ENCODE data around the gene IL21R. TPM values are rescaled to one million over a fixed set of nuclear protein-coding genes. Genes with fewer than 3 reads are reported as not detected.
"Not testable (repeated sequence)": the region's sequence is repeated elsewhere in the genome, so short reads cannot be mapped to it uniquely, and the experiment has no call there.

Gene IL21R
- total and polyA plus RNA-seq, 2 donors (not counting 1 experiment from before 2014, with no cell fraction given) = 28.5 to 32.1 TPM

DNA sequence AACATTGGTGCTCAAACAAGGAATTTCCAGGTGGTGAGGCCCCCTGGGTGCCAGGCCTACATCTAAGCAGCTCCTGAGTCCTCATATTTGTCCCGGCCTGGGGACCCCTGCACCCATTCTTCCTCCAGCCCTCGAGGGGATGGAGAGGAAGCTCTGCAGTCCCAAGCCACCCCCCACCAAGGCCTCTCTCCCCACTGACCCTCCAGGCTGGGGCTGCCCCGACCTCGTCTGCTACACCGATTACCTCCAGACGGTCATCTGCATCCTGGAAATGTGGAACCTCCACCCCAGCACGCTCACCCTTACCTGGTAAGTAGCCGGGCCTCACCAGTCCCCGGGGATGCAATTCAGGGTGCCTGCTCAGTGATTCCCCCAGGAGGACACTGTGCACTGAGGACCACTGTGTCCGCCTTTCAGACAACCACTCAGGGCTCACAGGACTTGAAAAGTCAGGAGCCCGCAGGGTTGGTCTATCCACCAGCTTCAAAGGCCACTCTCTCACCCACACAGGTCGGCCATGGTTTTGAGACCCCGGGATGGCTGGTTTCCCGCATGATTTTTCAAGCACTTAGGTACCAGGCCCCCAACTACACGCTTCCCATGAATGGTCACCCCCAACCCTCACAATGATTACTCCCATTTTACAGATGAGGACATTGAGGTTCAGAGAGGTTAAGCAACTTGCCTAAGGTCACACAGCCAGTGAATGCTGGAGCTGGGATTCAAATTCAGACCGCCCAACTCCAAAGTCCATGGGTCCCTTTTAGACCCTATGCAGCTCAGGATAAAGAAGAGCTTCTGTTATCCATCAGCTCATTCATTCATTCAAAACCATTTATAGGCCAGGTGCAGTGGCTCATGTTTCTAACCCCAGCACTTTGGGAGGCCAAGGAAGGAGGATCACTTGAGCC lies 32.4 kb downstream of the IL21R start:
- H3K4me1 Mint-ChIP-seq = peaks cover 39% of the 10 kb centered on the region

DNA sequence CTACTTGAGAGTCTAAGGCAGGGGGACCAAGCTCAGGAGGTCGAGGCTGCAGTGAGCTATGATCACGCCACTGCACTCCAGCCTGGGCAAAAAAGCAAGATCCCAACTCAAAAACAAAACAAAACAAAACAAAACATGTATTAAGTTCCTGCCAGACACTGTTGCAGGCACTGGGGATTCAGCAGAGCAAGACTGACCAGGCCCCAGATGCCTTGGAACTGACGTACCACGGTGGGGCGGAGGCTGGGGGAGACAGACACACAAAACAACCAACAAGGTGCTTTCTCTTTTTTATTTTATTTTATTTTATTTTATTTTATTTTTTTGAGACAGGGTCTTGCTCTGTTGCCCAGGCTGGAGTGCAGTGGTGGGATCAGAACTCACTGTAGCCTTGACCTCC lies 33.2 kb downstream of the IL21R start:
- DNase-seq; H3K9me3 Mint-ChIP-seq (ENCODE audit: insufficient read depth); H3K27me3 Mint-ChIP-seq; POLR2A ChIA-PET; H3K4me3 ChIP-seq (ENCODE audit: control extremely low read depth in 1 of 5, extremely low read depth in 1 of 5, insufficient read depth in 1 of 5, low read depth in 2 of 5, low read length in 4 of 5); ATAC-seq (ENCODE audit: low read depth); H2AFZ ChIP-seq (ENCODE audit: insufficient read depth, low read depth, low read length, poor library complexity, severe bottlenecking); H3K27me3 ChIP-seq (replicated peaks in 1 of 4; ENCODE audit: control extremely low read depth in 1 of 4, control insufficient read depth in 3 of 4, insufficient read depth in 4 of 4, low read length in 3 of 4); H3K9me3 ChIP-seq (ENCODE audit: control extremely low read depth in 1 of 3, control insufficient read depth in 2 of 3, insufficient read depth in 1 of 3, low read length in 2 of 3); H3K4me3 Mint-ChIP-seq; H3K27ac Mint-ChIP-seq; intact Hi-C loops (cut with micrococcal nuclease); H3K9ac ChIP-seq (ENCODE audit: low read length); H3K27ac ChIP-seq (ENCODE audit: low read length in 2 of 2); H3K4me2 ChIP-seq (replicated peaks; ENCODE audit: low read depth, low read length, poor library complexity, severe bottlenecking): not testable (repeated sequence)
- 100% methylated on average over 2 of the region's 5 CpGs for WGBS (ENCODE audit: insufficient coverage)
- H3K4me1 Mint-ChIP-seq = peaks cover 34% of the 10 kb centered on the region
- Histone ChIP-seq H3K4me1 (ENCODE audit: control insufficient read depth in 2 of 2, insufficient read depth in 2 of 2, low read length in 2 of 2) (peaks cover 30 to 31% of the 10 kb centered on the region in 2 donors), H4K20me1 (ENCODE audit: control insufficient read depth, insufficient read depth, low read length, poor library complexity, severe bottlenecking) (peaks cover 82% of the 10 kb centered on the region), H3K36me3 (replicated peaks in 1 of 2; ENCODE audit: control extremely low read depth in 1 of 2, control insufficient read depth in 1 of 2, extremely low read depth in 1 of 2, insufficient read depth in 2 of 2, low read length in 1 of 2) (peaks cover 4 to 93% of the 10 kb centered on the region in 2 experiments), H3K79me2 (ENCODE audit: control insufficient read depth, insufficient read depth, low read length) (peaks cover 50% of the 10 kb centered on the region)
- CTCF ChIA-PET = interaction anchor here (1.2 kb wide), 1 partner anchor 58 kb away, joined by 3 read pairs; no protein-coding TSS in a partner anchor

More for the DNA sequence above, 32.4 kb downstream of the IL21R start:
- Mint-ChIP-seq H3K4me3 (no peak overlapping the region), H3K9me3 (ENCODE audit: insufficient read depth) (no peaks in the 10 kb centered on the region), H3K27ac (no peak overlapping the region), H3K27me3 (peaks cover under 1% of the 10 kb centered on the region)
- Histone ChIP-seq H3K9ac (ENCODE audit: low read length) (no peak overlapping the region), H3K4me1 (ENCODE audit: control insufficient read depth in 2 of 2, insufficient read depth in 2 of 2, low read length in 2 of 2) (peaks cover 37 to 39% of the 10 kb centered on the region in 2 donors), H3K4me2 (replicated peaks; ENCODE audit: low read depth, low read length, poor library complexity, severe bottlenecking) (no peak overlapping the region), H3K27ac (ENCODE audit: low read length in 2 of 2) (no peak overlapping the region), H2AFZ (ENCODE audit: insufficient read depth, low read depth, low read length, poor library complexity, severe bottlenecking) (no peak overlapping the region), H3K36me3 (replicated peaks in 1 of 2; ENCODE audit: control extremely low read depth in 1 of 2, control insufficient read depth in 1 of 2, extremely low read depth in 1 of 2, insufficient read depth in 2 of 2, low read length in 1 of 2) (peaks cover 4 to 86% of the 10 kb centered on the region in 2 experiments), H3K27me3 (replicated peaks in 1 of 4; ENCODE audit: control extremely low read depth in 1 of 4, control insufficient read depth in 3 of 4, insufficient read depth in 4 of 4, low read length in 3 of 4) (no peaks in the 10 kb centered on the region), H3K4me3 (ENCODE audit: control extremely low read depth in 1 of 5, extremely low read depth in 1 of 5, insufficient read depth in 1 of 5, low read depth in 2 of 5, low read length in 4 of 5) (no peak overlapping the region), H3K79me2 (ENCODE audit: control insufficient read depth, insufficient read depth, low read length) (peaks cover 57% of the 10 kb centered on the region), H4K20me1 (ENCODE audit: control insufficient read depth, insufficient read depth, low read length, poor library complexity, severe bottlenecking) (peaks cover 83% of the 10 kb centered on the region), H3K9me3 (ENCODE audit: control extremely low read depth in 1 of 3, control insufficient read depth in 2 of 3, insufficient read depth in 1 of 3, low read length in 2 of 3) (peaks cover 0 to 4% (median 0%) of the 10 kb centered on the region in 3 donors)
- WGBS (ENCODE audit: insufficient coverage) = 89% methylated on average over 14 of the region's 16 CpGs
- POLR2A ChIA-PET = no interaction called here
- intact Hi-C loops (cut with micrococcal nuclease) = no loop called here
- TF ChIP-seq CTCF (IDR thresholded peaks at IDR 0.05) (no peak), EZH2 (IDR thresholded peaks at IDR 0.05; ENCODE audit: borderline replicate concordance, insufficient read depth, low read depth, low read length, poor library complexity, severe bottlenecking) (no peak)
- CTCF ChIA-PET = interaction anchor here (0.7 to 1.2 kb wide), 5 partner anchors 24 to 279 kb away, joined by 3 read pairs; no protein-coding TSS in a partner anchor
- ATAC-seq (ENCODE audit: low read depth) (no peak), DNase-seq (no peak)
